GM12864 (cell line): Measurements from ENCODE around the gene MFSD6.

Experiments used
- DNase-seq: peaks from one replicate; pipeline ENCODE4 v3.0.0-alpha.2; 2011; ENCODE audit warnings: low read depth
- H3K4me3 ChIP-seq: 2 replicates; pipeline ENCODE4 v1.5.1; 2011; ENCODE audit warnings: mild to moderate bottlenecking, low read depth, low read length, control low read depth
- TF ChIP-seq, protein P1 (sequence below): IDR thresholded peaks from 2 replicates; pipeline ENCODE4 v1.5.1; 2011; ENCODE audit warnings: low read depth, mild to moderate bottlenecking, moderate library complexity, low read length, control low read depth, inconsistent platforms; ENCODE audit errors: missing control alignments

MFSD6 gene

DNA sequence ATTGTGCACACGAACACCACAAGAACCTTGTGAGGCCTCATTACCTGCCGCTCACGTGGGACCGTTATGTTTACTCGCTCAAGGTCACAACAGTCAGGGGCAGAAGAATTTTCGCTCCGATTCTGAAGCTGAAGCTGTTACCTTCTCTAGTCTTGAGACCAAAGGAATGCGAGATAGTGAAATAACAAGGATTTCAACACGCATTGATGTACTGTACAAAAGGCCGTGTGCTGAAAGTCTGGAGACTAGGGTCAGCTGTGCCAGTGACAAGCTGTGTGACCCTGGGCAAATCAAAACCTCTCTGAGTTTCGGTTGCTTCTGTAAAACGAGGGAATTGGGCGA is 125.8 kb downstream of the MFSD6 start:
- TF ChIP-seq, protein P1, sequence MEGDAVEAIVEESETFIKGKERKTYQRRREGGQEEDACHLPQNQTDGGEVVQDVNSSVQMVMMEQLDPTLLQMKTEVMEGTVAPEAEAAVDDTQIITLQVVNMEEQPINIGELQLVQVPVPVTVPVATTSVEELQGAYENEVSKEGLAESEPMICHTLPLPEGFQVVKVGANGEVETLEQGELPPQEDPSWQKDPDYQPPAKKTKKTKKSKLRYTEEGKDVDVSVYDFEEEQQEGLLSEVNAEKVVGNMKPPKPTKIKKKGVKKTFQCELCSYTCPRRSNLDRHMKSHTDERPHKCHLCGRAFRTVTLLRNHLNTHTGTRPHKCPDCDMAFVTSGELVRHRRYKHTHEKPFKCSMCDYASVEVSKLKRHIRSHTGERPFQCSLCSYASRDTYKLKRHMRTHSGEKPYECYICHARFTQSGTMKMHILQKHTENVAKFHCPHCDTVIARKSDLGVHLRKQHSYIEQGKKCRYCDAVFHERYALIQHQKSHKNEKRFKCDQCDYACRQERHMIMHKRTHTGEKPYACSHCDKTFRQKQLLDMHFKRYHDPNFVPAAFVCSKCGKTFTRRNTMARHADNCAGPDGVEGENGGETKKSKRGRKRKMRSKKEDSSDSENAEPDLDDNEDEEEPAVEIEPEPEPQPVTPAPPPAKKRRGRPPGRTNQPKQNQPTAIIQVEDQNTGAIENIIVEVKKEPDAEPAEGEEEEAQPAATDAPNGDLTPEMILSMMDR, result no peak
- H3K4me3 ChIP-seq, result peak overlapping the region; percentile 60
- DNase-seq, result peak; percentile 52

DNA sequence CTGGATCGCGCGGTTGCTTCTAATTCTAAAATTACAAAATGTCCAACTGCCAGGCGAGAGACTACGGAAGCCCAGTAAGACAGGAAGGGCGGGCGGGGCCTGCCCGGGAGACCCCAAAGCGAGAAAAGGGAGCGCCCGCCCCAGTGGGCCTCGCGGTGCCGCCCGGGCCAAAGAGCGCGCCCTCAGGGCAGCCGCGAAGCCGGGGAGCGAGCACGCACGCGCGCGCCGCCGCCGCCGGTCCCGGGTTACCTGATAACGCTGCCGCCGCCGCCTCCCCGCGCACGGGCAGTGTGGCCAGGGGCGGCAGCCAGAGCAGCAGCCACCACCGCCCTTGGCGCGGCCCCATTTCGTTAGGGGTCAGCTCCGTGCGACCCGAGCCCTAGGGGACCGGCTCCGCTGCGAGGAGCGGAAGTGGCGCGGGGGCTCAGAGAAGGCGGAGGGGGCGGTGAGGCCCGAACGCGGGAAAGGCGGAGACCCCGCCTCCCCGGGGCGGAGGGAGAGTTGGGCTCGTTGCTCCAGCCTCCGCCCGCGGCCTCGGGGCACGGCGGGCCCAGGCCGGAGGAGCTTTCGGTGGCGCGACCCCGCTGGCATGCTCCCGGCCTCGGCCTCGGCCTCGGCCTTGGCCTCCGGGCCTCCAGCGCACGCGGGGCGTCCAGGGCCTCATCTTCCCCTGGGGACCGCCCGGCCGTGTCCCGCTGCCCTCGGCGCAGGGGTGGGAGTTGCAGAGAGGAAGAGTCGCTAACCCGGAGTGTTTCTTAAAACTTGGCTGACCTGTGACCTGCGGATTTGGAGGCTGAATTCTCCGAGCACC is 126.4 kb downstream of the MFSD6 start, which contains the start of gene NEMP2:
Gene NEMP2 (minus strand): TSS at position 413 of the 811 bp plus-strand sequence. CDS start 67 bp downstream, at position 346.
- TF ChIP-seq, protein P1, result no peak
- H3K4me3 ChIP-seq, result peak within 1 kb of the TSS; percentile 60
- DNase-seq, result peak; percentile 55

DNA sequence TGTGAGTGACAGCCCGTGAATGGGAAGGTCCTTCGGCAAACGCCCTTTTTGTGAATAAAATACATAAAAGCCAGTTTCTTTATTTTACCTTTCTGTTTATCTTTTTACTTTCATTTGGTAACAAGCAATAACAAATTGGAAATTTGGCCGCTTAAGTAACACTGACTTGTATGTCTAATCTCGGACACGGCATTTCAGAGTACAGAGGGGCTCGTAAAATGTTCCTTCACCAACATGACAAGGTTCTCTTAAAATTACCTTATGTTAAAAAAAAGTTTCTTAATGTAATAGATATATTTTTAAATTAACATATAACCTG is 126.9 kb downstream of the MFSD6 start:
- peak overlapping the region; percentile 60 for H3K4me3 ChIP-seq
- TF ChIP-seq, protein P1, result no peak
- DNase-seq, result no peak

DNA sequence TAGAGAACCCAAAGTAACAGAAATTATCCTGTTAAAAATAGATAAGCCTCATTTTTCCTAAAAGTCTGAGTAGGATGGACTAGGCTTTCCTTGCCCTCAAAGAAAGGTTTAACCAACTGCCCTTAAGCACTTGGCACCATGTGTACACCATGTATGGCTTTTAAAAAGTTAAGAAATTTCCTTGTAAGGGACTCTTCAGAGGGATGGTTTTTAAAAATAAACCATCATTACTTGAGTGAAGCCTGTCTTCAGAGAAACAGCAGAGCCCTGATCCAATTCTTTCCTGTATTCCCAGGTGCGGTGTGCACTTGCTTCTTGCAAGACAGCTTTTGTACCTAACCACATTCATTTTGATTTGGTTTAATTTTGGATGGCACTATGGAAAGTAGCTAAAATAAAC is 127.4 kb downstream of the MFSD6 start:
- TF ChIP-seq, protein P1, result no peak
- DNase-seq, result no peak
- H3K4me3 ChIP-seq, result peak overlapping the region; percentile 60

DNA sequence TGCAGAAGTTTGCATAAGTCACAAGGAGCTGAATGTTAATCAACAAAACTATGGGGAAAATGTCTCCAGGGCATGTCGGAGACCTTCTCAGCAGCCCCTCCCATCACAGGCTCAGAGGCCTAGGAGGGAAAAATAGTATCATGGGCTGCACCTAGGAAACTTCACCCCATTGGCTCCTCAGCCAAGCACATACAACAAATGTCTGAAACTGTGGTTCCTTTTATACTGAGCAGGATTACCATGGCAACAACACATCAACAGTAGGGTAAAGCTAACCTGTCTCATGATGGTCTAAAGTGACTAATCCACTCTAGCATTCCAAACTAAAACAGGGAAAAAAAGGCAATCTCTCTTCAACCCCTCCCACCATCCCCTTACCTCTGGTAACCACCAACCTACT is 129.6 kb downstream of the MFSD6 start:
- no peak for DNase-seq
- no peak overlapping the region for H3K4me3 ChIP-seq
- TF ChIP-seq, protein P1, result no peak

DNA sequence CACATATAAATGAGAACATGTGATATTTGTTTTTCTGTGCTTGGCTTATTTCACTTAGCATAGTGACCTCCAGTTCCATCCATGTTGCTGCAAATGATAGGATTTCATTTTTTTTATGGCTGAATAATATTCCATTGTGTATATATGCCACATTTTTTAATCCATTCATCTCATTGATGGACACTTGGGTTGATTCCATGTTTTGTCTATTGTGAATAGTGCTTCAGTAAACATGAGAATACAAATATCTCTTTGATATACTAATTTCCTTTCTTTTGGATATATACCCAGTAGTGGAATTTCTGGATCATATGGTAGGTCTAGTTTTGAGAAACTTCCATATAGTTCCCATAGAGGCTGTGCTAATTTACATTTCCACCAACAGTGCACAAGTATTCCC is 130.0 kb downstream of the MFSD6 start:
- no peak for DNase-seq
- TF ChIP-seq, protein P1, result no peak
- H3K4me3 ChIP-seq, result no peak overlapping the region

DNA sequence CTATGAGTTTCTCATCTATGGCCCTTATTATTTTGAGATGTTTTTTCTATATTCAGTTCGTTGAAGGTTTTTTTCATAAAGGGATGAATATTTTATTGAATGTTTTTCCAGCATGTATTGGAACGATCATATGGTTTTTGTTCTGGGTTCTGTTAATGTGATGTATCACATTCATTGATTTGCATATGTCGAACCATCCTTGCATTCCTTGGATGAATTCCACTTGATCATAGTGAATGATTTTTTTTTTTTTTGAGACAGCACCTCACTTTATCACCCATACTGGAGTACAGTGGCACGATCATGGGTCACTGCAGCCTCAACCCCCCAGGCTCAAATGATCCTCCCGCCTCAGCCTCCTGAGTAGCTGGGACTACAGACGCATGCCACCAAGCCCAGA is 131.9 kb downstream of the MFSD6 start:
- no peak overlapping the region for H3K4me3 ChIP-seq
- no peak for DNase-seq
- TF ChIP-seq, protein P1, result no peak
